ENCODE measurements around the gene HS3ST3A1. TPM values are rescaled to one million over a fixed set of nuclear protein-coding genes. Genes with fewer than 3 reads are reported as not detected.
A peak's percentile ranks its signal among the peaks of the same experiment; 100 is the strongest.

The HS3ST3A1 gene
- total and polyA plus RNA-seq, 2 of the 8 experiments (the other 6 are each of a cell fraction or from before 2014, with no cell fraction given) = 5.4 to 5.7 TPM

DNA sequence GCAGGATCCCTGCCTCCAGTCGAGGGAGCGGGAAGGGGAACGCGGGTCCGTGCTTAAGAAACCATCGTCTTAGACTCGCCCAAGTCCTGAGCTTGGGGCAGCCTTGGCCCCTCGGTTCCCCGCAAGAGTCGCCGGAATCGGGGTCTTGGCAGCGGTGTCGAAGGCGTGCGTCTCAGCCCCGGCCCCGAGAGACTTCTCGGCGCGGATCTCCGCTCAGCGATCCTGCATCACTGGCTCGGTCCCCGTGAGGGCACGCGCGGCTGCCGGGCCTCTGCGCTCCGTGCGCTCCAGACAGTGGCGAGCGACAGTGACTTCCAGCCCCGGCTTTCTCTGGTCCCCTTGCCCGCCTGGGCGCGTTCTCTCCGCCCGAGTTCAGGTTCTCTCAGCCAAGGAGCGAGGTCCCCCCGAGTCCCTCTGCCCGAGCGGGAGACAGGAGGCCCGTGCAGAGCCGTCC is 380 bp downstream of the HS3ST3A1 start:
- Histone ChIP-seq H3K56ac (replicated peaks; ENCODE audit: insufficient read length, low read depth, low read length) (no peak overlapping the region), H2BK15ac (ENCODE audit: low read length) (no peak overlapping the region), H3K23ac (ENCODE audit: insufficient read length) (no peak overlapping the region), H3K79me2 (ENCODE audit: control insufficient read depth in 1 of 2, insufficient read depth in 2 of 2, low read length in 2 of 2) (no peaks in the 10 kb centered on the region), H3K27me3 (replicated peaks in 1 of 4; ENCODE audit: control insufficient read depth in 3 of 4, extremely low read depth in 1 of 4, insufficient read depth in 3 of 4, low read length in 3 of 4) (peaks cover 3 to 21% (median 15%) of the 10 kb centered on the region in 4 experiments), H3K14ac (ENCODE audit: insufficient read length) (no peak overlapping the region), H3K18ac (ENCODE audit: extremely low read depth, low read length) (peak overlapping the region; percentile 71), H4K91ac (replicated peaks; ENCODE audit: insufficient read length, low read length) (no peak overlapping the region), H2AK5ac (ENCODE audit: low read depth, low read length) (no peak overlapping the region), H3K9ac (replicated peaks in 1 of 4; ENCODE audit: extremely low read depth in 1 of 4, low read depth in 3 of 4, low read length in 3 of 4) (peak overlapping the region in 3 of 4 experiments; percentile 31 to 61 (median 51); a peak in 5 of 7 replicates), H2AFZ (ENCODE audit: low read length) (peak overlapping the region; percentile 62; the same call in 1 of the 2 replicates), H2BK5ac (ENCODE audit: low read depth, low read length) (no peak overlapping the region), H4K20me1 (replicated peaks in 1 of 2; ENCODE audit: control insufficient read depth in 1 of 2, insufficient read depth in 2 of 2, low read length in 2 of 2) (peaks cover 0 to 1% of the 10 kb centered on the region in 2 experiments), H4K5ac (ENCODE audit: insufficient read length, low read depth, low read length) (peak overlapping the region; percentile 48), H3K4me2 (ENCODE audit: insufficient read depth in 1 of 2, low read depth in 2 of 2, low read length in 2 of 2) (peak overlapping the region; percentile 62 to 97), H2BK20ac (ENCODE audit: low read length) (no peak overlapping the region), H3K27ac (ENCODE audit: low read depth, low read length) (no peak overlapping the region), H4K8ac (ENCODE audit: extremely low read depth, insufficient read depth, low read length) (peak overlapping the region; percentile 84), H3K23me2 (ENCODE audit: low read depth, low read length) (peaks cover 15% of the 10 kb centered on the region; the same call in 1 of the 2 replicates), H3K4ac (replicated peaks; ENCODE audit: insufficient read length, low read depth, low read length) (no peak overlapping the region), H2BK120ac (replicated peaks; ENCODE audit: low read depth, low read length) (no peak overlapping the region), H3K79me1 (ENCODE audit: low read depth, low read length) (no peaks in the 10 kb centered on the region), H3K4me1 (replicated peaks in 1 of 4; ENCODE audit: control insufficient read depth in 3 of 4, insufficient read depth in 4 of 4, low read length in 3 of 4) (peaks cover 0 to 6% (median 5%) of the 10 kb centered on the region in 4 experiments; a peak in 5 of 7 replicates), H2BK12ac (ENCODE audit: low read depth, low read length) (0 out of 2 replicates have a peak overlapping the region, but pooled peaks have one; percentile 50), H3K4me3 (ENCODE audit: extremely low read depth in 1 of 4, insufficient read depth in 2 of 4, low read depth in 3 of 4, low read length in 4 of 4) (peak overlapping the region; percentile 53 to 76 (median 70)), H3K36me3 (ENCODE audit: control insufficient read depth in 2 of 4, insufficient read depth in 4 of 4, low read length in 3 of 4) (no peaks in the 10 kb centered on the region), H3K9me3 (ENCODE audit: insufficient read depth in 2 of 2, low read depth in 1 of 2, low read length in 1 of 2) (no peaks in the 10 kb centered on the region)
- CTCF ChIA-PET (ENCODE audit: partially characterized antibody) = no interaction called here
- WGBS, 2 experiments (ENCODE audit: extremely low coverage in 1 of 2, insufficient coverage in 1 of 2, insufficient read length in 1 of 2, insufficient replicate concordance in 2 of 2, low coverage in 1 of 2, low lambda C conversion rate in 2 of 2, missing lambda C conversion rate in 1 of 2) = 2% methylated on average over 27 of the region's 46 CpGs; no CpG with 5 or more reads in 1 of the 2 experiments
- DNase-seq (ENCODE audit: low read depth in 1 of 2, low spot score in 2 of 2) (no peak), FAIRE-seq (no peak)
- TF ChIP-seq KDM4A (IDR thresholded peaks at IDR 0.05; ENCODE audit: low read depth, low read length, severe bottlenecking) (peak; percentile 39), NRF1 (IDR thresholded peaks at IDR 0.05; ENCODE audit: low read depth, low read length) (no peak), RNF2 (IDR thresholded peaks at IDR 0.05; ENCODE audit: borderline replicate concordance, low read depth, low read length, missing control alignments, poor library complexity, severe bottlenecking) (peak; percentile 42)
- POLR2A ChIA-PET (ENCODE audit: partially characterized antibody) = interaction anchor here (1.5 kb wide), 1 partner anchor 12 kb away, joined by 3 read pairs; no protein-coding TSS in a partner anchor
